HG02840 (cell line): ENCODE results near the gene PLCB1.
"Not testable (repeated sequence)": the region's sequence is repeated elsewhere in the genome, so short reads cannot be mapped to it uniquely, and the experiment has no call there.

Experiments
- ATAC-seq: cut with Tn5 transposase; IDR thresholded peaks from one replicate; pipeline ENCODE4 v1.9.1; 2021; ENCODE audit warnings: mild to moderate bottlenecking, moderate library complexity, moderate number of reproducible peaks; ENCODE audit not compliant: unreplicated experiment, low FRiP score

The PLCB1 gene

DNA sequence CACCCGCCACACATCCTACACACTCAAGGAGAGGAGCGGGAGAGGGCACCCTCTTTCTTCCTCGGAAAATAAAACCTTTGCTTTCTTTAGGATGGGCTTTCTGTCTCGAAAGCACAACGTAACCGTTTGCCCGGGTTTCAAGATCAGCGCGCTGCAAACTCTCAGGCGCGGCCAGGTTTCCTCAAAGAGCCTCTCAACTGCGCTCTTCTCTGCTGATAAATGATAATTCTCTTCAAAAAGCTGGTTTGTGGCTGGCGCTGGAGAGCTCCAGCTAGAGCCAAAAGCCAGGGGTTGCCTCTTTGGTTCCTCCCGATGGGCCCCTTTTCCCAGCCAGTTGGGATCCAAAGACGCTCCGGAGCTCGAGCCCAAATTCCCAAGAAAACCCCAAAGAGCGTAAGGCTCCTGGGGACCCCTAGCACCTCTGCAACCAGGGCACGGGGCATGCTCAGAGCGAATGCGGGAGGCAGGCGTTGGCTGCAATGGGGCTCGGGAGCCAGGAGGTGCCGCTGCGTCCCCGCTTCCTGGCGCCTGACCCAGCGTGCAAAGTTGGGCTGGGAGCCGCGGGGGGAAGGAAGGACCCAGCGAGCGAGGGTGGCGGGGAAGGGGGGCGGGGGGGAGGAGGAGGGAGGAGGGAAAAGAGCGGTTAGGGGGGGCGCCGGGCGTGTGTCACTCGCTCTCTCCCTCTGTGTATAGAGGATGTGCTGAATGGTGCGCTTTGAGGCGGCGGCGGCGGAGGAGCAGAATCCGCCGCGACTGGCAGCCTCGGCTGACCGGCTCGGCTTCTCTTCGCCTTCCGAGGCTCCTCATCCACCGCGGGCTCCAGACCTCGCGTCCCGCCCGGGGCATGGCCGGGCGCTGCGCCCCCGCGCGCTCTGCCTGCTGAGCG lies at the start of gene PLCB1:
Gene PLCB1 (plus strand): TSS at position 669 of the 886 bp plus-strand sequence. CDS start 386 bp downstream, outside the sequence.
- peak; percentile 67 for ATAC-seq

DNA sequence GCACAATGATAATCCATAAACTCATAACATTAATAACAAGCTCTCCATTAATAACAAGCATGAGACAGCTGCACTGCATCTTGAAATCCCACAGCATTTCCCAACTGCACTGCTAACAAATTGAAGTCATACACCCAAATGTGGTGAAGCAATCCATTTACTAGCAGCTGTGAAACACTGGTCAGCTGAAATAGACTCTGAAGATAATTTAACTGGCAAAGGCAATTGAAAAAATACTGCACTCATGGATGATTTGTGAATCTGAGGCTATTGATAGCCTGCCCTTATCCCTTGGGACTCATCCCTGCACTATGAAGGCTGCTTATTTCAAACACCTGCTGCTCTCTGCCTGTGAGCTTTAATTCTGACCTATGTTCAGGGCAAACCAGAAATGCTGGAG lies 49.1 kb upstream of the PLCB1 start:
- ATAC-seq, result no peak

GRCh38 chr20:8089668-8090067 lies 42.4 kb upstream of the PLCB1 start:
- no peak for ATAC-seq

- ATAC-seq, result no peak
Measured at GRCh38 chr20:8094415-8094818, 37.6 kb upstream of the PLCB1 start.

DNA sequence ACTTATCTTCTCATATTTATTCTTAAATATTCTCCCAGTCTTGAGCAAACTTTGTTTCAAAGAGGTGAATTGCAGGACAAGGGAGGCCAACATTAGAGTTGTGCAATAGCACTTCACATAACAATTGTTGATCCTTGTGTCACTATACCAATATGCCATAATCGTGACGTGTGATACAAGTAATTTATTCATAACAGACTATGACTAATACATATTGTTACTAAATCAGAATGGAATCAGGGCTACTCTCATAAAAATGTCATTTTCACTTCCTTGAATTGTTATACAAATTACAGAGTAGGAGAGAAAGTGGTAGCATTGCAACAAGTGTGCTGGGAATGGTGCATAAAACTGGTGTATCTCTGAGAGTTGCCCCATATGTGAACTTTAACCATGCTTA lies 37.2 kb upstream of the PLCB1 start:
- no peak for ATAC-seq

DNA sequence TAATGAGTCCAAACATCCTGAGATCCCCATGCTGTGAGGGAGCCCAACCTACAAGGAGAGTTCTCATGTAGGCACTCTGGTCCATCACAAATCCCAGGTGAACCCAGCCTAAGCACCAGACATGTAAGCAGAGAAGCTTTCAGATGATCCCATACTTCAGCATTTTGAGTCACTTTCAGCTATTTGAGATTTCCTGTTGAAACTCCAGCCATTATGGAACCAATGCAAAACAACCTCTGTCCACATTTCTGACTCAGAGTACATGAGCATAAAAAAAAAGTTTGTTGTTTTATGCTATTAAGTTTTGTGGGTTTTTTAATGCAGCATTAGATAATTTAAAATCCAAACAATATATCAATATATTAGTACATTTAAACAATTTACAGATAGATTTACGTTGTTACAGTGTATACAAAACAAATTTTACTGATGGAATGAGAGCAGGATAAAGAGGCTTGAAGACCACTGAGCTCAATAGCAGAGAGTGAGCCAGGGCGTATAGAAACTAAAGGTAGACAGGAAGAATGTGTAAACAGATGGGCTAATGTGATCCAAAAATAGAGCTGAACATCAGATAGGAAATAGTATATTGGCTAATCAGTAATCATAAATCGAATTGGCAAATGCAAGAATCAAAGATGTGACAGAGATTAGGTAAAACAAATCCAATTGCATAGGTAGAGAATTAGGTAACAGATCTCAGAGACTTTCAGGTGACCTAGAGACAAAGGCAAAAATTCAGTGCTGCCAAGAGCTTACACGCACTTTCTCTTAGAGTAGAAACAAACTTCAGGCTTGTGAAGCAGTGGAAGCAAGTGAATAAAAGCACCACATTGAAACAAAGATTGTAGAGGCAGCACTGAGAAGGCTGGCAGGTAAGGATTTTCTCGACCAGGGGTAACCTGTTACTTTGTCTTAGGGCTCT lies 36.2 kb upstream of the PLCB1 start:
- no peak for ATAC-seq

DNA sequence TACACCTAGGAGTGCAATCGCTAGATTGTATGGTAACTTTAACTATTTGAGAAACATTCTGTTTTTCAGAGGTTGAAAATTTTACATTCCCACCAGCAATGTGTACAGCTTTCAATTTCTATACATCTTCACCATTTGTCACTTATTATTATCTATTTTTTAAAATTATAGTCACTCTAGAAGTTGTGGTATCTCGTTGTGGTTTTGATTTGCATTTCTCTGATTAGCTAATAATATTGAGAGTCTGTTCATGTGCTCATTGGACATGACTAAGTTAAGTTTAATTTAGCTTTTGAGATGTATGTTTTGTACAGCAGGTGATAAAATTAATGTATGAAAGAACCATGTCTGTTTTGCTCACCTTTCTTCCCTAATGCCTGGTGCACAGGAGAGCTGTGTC lies 34.8 kb upstream of the PLCB1 start:
- ATAC-seq, result no peak

- ATAC-seq, result no peak
Measured at GRCh38 chr20:8104252-8104651, 27.8 kb upstream of the PLCB1 start.

DNA sequence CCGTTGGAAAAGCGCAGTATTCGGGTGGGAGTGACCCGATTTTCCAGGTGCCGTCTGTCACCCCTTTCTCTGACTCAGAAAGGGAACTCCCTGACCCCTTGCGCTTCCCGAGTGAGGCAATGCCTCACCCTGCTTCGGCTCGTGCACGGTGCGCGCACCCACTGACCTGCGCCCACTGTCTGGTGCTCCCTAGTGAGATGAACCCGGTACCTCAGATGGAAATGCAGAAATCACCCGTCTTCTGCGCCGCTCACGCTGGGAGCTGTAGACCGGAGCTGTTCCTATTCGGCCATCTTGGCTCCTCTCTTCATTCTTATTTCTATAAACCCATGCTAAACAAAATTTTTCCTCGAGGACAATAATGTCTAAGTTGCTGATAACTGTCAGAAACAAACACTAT lies 17.5 kb upstream of the PLCB1 start:
- ATAC-seq, result not testable (repeated sequence)

GRCh38 chr20:8115436-8115835 lies 16.6 kb upstream of the PLCB1 start:
- ATAC-seq, result no peak

DNA sequence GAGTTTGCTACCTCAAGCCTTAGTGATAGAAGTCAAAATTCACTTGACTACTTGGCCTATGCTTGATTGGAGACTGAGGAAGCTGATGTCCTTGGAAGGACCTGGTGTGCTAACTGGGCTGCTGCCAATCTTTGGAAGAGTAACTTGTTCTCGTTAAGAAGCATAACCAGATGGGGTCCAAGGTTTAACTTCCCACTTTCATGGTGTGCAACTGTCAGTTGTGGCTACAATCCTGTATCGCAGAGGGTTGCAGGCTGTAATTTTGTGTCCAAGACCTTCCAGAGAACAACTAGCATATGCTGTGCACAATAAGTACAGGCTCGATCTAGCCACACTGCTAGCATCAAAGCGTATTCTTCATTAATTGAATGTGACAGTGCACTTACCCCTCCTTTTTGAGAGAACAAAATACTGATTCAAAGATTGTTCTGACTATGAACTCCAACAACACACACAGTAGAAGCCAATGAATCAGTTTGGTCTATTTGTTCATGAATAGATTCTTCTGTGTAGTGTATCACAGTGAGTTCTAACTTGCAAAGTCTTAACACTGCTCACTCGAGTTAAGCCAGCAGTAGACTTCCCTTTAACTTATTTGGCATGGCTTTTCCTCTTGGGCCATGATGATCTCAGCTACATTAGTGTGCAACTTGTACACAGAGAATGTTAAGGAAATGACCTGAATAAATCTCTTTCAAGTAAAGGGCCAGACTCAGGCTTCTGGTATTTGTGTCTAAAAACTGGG lies 15.8 kb upstream of the PLCB1 start:
- no peak for ATAC-seq

- ATAC-seq, result no peak
Measured at GRCh38 chr20:8117636-8118035, 14.4 kb upstream of the PLCB1 start.

GRCh38 chr20:8118039-8118438 lies 14.0 kb upstream of the PLCB1 start:
- no peak for ATAC-seq

- no peak for ATAC-seq
Measured at GRCh38 chr20:8118760-8119159, 13.3 kb upstream of the PLCB1 start.

- no peak for ATAC-seq
Measured at GRCh38 chr20:8121666-8122065, 10.4 kb upstream of the PLCB1 start.

DNA sequence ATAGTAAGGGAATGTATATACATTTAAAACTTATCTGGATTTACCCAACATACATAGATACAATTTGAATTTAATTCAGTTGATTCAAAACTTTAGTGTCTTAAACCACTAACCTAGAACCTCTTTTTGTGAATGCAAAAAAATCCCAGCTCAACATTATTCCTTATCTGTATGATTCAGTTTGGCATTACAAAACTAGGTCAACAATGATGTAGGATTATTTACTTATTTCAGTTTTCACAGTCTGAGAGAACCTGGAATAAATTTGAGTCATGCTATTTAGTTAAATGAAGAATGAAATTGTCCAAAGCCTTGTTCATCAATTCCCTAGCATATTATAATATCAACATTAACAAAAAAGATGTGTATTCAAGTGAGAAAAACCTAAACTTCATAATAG lies 7.4 kb upstream of the PLCB1 start:
- no peak for ATAC-seq

- ATAC-seq, result no peak
Measured at GRCh38 chr20:8126181-8126580, 5.9 kb upstream of the PLCB1 start.

- ATAC-seq, result no peak
Measured at GRCh38 chr20:8126841-8127378, 5.2 kb upstream of the PLCB1 start.

GRCh38 chr20:8127553-8128255 lies 4.4 kb upstream of the PLCB1 start:
- ATAC-seq, result peak; percentile 56
